HepG2 (cell line): Measurements from ENCODE around the gene B4GALT2. TPM values are rescaled to one million over a fixed set of nuclear protein-coding genes. Genes with fewer than 3 reads are reported as not detected.

Source experiments
- ATF7 ChIP-seq, 2 experiments: fragments of 450-650 bp in 1 of 2; sonication (generic) in 1 of 2; formaldehyde crosslinking in 1 of 2; IDR thresholded peaks; 2 replicates each; pipeline versions ENCODE4 v1.4.0 to v1.6.1; 2016 to 2020; ENCODE audit warnings: antibody characterized with exemption in 1 of 2, mild to moderate bottlenecking in 1 of 2, missing genetic modification reagents in 1 of 2
- DPF2 ChIP-seq: sonication (generic); formaldehyde crosslinking; IDR thresholded peaks from 2 replicates; pipeline ENCODE4 v1.4.0; 2020; ENCODE audit warnings: mild to moderate bottlenecking, low read depth, missing genetic modification reagents, borderline replicate concordance
- RFX1 ChIP-seq: fragments of 450-650 bp; IDR thresholded peaks from 2 replicates; pipeline ENCODE4 v1.6.1; 2017
- RFXANK ChIP-seq: IDR thresholded peaks from 2 replicates; pipeline ENCODE4 v1.6.1; 2016
- SNAI1 ChIP-seq: sonication (generic); formaldehyde crosslinking; IDR thresholded peaks from 2 replicates; pipeline ENCODE4 v1.5.0; 2020; ENCODE audit warnings: mild to moderate bottlenecking, missing genetic modification reagents, borderline replicate concordance
- polyA plus RNA-seq, 8 experiments: library from polyadenylated mRNA; depleted of rRNA in 3 of 8; stranded (reverse) in 7 of 8; unstranded in 1 of 8; fragments of >200 nt; fragmentation: Illumina TruSeq in 4 of 8; extraction: Trizol in 4 of 8; gene quantifications; 2 replicates each; pipeline versions ENCODE4 v1.2.1 to v1.2.3, GENCODE V29; 2011 to 2016; ENCODE audit warnings: low read depth in 4 of 8, missing spikeins in 1 of 8, mixed read lengths in 1 of 8; ENCODE audit not compliant: insufficient read depth in 1 of 8
- total RNA-seq, 5 experiments: library from RNA; depleted of rRNA; stranded (reverse); fragments of >200 nt; fragmentation: Illumina TruSeq; extraction: Trizol; gene quantifications; 2 replicates each; pipeline ENCODE4 v1.2.3, GENCODE V29; 2016; ENCODE audit warnings: low read depth in 1 of 5
- TF ChIP-seq, protein P1 (sequence below): sonication (generic); formaldehyde crosslinking; IDR thresholded peaks from one replicate; pipeline ENCODE4 v1.5.1; 2020; ENCODE audit warnings: mild to moderate bottlenecking, missing genetic modification reagents; ENCODE audit errors: not compliant biosample characterization
- TF ChIP-seq, protein P2 (sequence below): IDR thresholded peaks from 2 replicates; pipeline ENCODE4 v1.6.1; 2016; ENCODE audit warnings: missing compliant biosample characterization, missing genetic modification reagents, borderline replicate concordance
- TF ChIP-seq, protein P3 (sequence below): sonication (generic); formaldehyde crosslinking; IDR thresholded peaks from 2 replicates; pipeline ENCODE4 v1.5.0; 2020; ENCODE audit warnings: mild to moderate bottlenecking, missing genetic modification reagents, moderate library complexity
- TF ChIP-seq, protein P4 (sequence below): conservative IDR thresholded peaks from 2 replicates; pipeline ENCODE4 v1.6.1; 2018; ENCODE audit warnings: missing genetic modification reagents
- TF ChIP-seq, protein P5 (sequence below): IDR thresholded peaks from 2 replicates; pipeline ENCODE4 v1.6.1; 2016; ENCODE audit warnings: low read depth

Gene B4GALT2
- total and polyA plus RNA-seq, 2 of the 13 experiments (the other 11 are each of a cell fraction or from before 2014, with no cell fraction given): 41.9 to 78.0 TPM

DNA sequence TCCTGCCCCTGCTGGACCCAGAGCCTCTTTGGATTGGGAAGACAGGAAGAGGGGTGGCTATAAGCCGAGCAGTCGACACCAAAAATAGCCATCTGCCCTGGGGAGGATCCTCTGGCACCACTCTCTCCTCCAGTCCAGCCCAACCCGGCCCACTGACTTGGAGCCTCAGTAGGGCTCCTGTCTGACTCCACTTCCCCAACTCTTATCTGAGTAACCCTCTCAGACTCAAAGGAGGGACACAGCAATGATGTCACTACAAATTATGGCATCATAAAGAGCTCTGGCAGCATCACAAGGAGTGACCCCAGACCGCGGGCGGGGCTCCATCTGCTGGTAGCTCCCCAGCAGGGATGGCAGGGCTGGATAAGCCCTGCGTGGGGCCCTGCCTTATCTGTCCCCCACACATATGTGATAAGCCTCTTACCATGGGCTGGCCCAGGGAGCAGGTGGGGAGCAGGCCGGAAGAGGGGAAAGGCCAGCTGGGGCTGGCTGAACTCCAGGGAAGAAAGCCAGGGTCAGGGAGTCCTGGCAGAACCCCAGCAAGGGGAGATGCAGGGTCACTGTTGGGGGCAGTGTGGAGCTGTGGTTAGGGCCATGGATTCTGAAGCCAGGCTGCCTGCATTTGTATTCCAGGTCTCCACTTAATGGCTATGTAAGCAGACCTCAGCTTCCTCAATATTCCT, 56.9 kb downstream of the B4GALT2 start (continued):
- TF ChIP-seq, protein P1, sequence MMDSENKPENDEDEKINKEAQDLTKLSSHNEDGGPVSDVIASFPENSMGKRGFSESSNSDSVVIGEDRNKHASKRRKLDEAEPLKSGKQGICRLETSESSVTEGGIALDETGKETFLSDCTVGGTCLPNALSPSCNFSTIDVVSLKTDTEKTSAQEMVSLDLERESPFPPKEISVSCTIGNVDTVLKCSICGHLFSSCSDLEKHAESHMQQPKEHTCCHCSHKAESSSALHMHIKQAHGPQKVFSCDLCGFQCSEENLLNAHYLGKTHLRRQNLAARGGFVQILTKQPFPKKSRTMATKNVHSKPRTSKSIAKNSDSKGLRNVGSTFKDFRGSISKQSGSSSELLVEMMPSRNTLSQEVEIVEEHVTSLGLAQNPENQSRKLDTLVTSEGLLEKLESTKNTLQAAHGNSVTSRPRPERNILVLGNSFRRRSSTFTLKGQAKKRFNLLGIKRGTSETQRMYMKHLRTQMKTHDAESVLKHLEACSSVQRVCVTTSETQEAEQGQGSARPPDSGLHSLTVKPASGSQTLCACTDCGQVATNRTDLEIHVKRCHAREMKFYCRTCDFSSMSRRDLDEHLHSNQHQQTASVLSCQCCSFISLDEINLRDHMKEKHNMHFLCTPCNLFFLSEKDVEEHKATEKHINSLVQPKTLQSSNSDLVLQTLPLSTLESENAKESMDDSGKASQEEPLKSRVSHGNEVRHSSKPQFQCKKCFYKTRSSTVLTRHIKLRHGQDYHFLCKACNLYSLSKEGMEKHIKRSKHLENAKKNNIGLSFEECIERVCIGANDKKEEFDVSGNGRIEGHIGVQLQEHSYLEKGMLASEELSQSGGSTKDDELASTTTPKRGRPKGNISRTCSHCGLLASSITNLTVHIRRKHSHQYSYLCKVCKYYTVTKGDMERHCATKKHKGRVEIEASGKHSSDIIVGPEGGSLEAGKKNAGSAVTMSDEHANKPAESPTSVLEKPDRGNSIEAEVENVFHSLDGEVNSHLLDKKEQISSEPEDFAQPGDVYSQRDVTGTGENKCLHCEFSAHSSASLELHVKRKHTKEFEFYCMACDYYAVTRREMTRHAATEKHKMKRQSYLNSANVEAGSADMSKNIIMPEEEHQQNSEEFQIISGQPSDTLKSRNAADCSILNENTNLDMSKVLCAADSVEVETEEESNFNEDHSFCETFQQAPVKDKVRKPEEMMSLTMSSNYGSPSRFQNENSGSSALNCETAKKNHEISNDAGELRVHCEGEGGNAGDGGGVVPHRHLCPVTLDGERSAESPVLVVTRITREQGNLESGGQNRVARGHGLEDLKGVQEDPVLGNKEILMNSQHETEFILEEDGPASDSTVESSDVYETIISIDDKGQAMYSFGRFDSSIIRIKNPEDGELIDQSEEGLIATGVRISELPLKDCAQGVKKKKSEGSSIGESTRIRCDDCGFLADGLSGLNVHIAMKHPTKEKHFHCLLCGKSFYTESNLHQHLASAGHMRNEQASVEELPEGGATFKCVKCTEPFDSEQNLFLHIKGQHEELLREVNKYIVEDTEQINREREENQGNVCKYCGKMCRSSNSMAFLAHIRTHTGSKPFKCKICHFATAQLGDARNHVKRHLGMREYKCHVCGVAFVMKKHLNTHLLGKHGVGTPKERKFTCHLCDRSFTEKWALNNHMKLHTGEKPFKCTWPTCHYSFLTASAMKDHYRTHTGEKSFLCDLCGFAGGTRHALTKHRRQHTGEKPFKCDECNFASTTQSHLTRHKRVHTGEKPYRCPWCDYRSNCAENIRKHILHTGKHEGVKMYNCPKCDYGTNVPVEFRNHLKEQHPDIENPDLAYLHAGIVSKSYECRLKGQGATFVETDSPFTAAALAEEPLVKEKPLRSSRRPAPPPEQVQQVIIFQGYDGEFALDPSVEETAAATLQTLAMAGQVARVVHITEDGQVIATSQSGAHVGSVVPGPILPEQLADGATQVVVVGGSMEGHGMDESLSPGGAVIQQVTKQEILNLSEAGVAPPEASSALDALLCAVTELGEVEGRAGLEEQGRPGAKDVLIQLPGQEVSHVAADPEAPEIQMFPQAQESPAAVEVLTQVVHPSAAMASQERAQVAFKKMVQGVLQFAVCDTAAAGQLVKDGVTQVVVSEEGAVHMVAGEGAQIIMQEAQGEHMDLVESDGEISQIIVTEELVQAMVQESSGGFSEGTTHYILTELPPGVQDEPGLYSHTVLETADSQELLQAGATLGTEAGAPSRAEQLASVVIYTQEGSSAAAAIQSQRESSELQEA (CRISPR knock-in tag): no peak
- TF ChIP-seq RFXANK (CRISPR knock-in tag) (no peak), SNAI1 (CRISPR knock-in tag) (no peak), RFX1 (no peak), DPF2 (CRISPR knock-in tag) (no peak), ATF7 (IDR thresholded peaks at IDR 0.05) (no peak), ATF7 (CRISPR knock-in tag; IDR thresholded peaks at IDR 0.05) (no peak)
- TF ChIP-seq, protein P2, sequence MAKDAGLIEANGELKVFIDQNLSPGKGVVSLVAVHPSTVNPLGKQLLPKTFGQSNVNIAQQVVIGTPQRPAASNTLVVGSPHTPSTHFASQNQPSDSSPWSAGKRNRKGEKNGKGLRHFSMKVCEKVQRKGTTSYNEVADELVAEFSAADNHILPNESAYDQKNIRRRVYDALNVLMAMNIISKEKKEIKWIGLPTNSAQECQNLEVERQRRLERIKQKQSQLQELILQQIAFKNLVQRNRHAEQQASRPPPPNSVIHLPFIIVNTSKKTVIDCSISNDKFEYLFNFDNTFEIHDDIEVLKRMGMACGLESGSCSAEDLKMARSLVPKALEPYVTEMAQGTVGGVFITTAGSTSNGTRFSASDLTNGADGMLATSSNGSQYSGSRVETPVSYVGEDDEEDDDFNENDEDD (CRISPR knock-in tag): no peak
- TF ChIP-seq, protein P3, sequence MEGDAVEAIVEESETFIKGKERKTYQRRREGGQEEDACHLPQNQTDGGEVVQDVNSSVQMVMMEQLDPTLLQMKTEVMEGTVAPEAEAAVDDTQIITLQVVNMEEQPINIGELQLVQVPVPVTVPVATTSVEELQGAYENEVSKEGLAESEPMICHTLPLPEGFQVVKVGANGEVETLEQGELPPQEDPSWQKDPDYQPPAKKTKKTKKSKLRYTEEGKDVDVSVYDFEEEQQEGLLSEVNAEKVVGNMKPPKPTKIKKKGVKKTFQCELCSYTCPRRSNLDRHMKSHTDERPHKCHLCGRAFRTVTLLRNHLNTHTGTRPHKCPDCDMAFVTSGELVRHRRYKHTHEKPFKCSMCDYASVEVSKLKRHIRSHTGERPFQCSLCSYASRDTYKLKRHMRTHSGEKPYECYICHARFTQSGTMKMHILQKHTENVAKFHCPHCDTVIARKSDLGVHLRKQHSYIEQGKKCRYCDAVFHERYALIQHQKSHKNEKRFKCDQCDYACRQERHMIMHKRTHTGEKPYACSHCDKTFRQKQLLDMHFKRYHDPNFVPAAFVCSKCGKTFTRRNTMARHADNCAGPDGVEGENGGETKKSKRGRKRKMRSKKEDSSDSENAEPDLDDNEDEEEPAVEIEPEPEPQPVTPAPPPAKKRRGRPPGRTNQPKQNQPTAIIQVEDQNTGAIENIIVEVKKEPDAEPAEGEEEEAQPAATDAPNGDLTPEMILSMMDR (CRISPR knock-in tag): peak; percentile 48; the same call in 1 of the 2 replicates
- TF ChIP-seq, protein P4, sequence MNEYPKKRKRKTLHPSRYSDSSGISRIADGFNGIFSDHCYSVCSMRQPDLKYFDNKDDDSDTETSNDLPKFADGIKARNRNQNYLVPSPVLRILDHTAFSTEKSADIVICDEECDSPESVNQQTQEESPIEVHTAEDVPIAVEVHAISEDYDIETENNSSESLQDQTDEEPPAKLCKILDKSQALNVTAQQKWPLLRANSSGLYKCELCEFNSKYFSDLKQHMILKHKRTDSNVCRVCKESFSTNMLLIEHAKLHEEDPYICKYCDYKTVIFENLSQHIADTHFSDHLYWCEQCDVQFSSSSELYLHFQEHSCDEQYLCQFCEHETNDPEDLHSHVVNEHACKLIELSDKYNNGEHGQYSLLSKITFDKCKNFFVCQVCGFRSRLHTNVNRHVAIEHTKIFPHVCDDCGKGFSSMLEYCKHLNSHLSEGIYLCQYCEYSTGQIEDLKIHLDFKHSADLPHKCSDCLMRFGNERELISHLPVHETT (CRISPR knock-in tag): no peak
- TF ChIP-seq, protein P5, sequence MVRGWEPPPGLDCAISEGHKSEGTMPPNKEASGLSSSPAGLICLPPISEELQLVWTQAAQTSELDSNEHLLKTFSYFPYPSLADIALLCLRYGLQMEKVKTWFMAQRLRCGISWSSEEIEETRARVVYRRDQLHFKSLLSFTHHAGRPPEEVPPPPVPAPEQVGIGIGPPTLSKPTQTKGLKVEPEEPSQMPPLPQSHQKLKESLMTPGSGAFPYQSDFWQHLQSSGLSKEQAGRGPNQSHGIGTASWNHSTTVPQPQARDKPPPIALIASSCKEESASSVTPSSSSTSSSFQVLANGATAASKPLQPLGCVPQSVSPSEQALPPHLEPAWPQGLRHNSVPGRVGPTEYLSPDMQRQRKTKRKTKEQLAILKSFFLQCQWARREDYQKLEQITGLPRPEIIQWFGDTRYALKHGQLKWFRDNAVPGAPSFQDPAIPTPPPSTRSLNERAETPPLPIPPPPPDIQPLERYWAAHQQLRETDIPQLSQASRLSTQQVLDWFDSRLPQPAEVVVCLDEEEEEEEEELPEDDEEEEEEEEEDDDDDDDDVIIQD (CRISPR knock-in tag): no peak
